K562 (cell line): ENCODE data around the gene SEZ6L. TPM values are rescaled to one million over a fixed set of nuclear protein-coding genes. Genes with fewer than 3 reads are reported as not detected.

Experiments
- ATAC-seq: fragments of 200-7000 bp; cut with Tn5 transposase; 3 replicates; pipeline ENCODE4 v1.9.1; 2020; ENCODE audit warnings: moderate library complexity
- BruUV-seq: library from RNA; stranded (reverse); fragments of 400-500 nt; replicated peaks from 2 replicates; lab custom pipeline; 2021; lab: Mats Ljungman, UMichigan
- CTCF ChIA-PET: fragments of 300-600 bp; formaldehyde crosslinking; extraction: SDS; loops from one replicate; lab custom pipeline; 2021; ENCODE audit warnings: low intra/inter-chr PET ratio; lab: Yijun Ruan, JAX
- POLR2A ChIA-PET: fragments of 300-600, 350-650 bp; sonication (Branson Sonifier 250); formaldehyde crosslinking; extraction: SDS; loops from one replicate; lab custom pipeline; 2021; ENCODE audit warnings: antibody characterized with exemption, inconsistent platforms; lab: Yijun Ruan, JAX
- DNase-seq, 4 experiments: peaks; one replicate each; pipeline versions ENCODE4 v3.0.0 to v3.0.0-alpha.2; 2011 to 2018; ENCODE audit warnings: low spot score in 3 of 4, mixed read lengths in 3 of 4; ENCODE audit errors: extremely low read depth in 1 of 4
- FAIRE-seq: peaks from 2 replicates; lab custom pipeline; 2011; peaks lifted over from hg19 to GRCh38; lab: Jason Lieb, UNC
- H2AFZ ChIP-seq: 2 replicates; pipeline ENCODE4 v1.6.0; 2011; ENCODE audit warnings: low read depth, low read length, control low read depth, inconsistent platforms
- H3K27ac ChIP-seq: fragments of 200-600 bp; 3 replicates; pipeline ENCODE4 v1.8.0; 2011; ENCODE audit warnings: low read depth, mild to moderate bottlenecking, control low read depth, inconsistent platforms, low read length, moderate library complexity, mixed read lengths; ENCODE audit errors: extremely low read depth
- H3K27me3 ChIP-seq, 2 experiments: fragments of 300-600 bp in 1 of 2; 2 replicates in 1 of 2; 3 replicates in 1 of 2; pipeline versions ENCODE4 v1.6.0 to v1.8.0; 2011; ENCODE audit warnings: inconsistent platforms in 2 of 2, low read length in 2 of 2, mild to moderate bottlenecking in 1 of 2, mixed read lengths in 1 of 2, moderate library complexity in 1 of 2; ENCODE audit not compliant: control insufficient read depth in 2 of 2, insufficient read depth in 2 of 2
- H3K36me3 ChIP-seq: fragments of 300-600 bp; 3 replicates; pipeline ENCODE4 v1.8.0; 2011; ENCODE audit warnings: mild to moderate bottlenecking, low read length, inconsistent platforms; ENCODE audit not compliant: control insufficient read depth, insufficient read depth
- H3K4me1 ChIP-seq, 2 experiments: fragments of 200-600 bp in 1 of 2; replicated peaks in 1 of 2; 2 replicates in 1 of 2; 3 replicates in 1 of 2; pipeline versions ENCODE4 v1.5.1 to v1.8.0; 2011; ENCODE audit warnings: inconsistent platforms in 2 of 2, low read length in 2 of 2, mild to moderate bottlenecking in 1 of 2, mixed read lengths in 1 of 2, moderate library complexity in 1 of 2; ENCODE audit not compliant: control insufficient read depth in 2 of 2, insufficient read depth in 2 of 2
- H3K4me2 ChIP-seq: 2 replicates; pipeline ENCODE4 v1.6.1; 2011; ENCODE audit warnings: low read length, control low read depth, inconsistent platforms, mixed read lengths; ENCODE audit not compliant: insufficient read depth
- H3K4me3 ChIP-seq: fragments of 200-600 bp; sonication (generic), shearing (Covaris generic); 2 replicates; pipeline ENCODE4 v1.5.1; 2016; ENCODE audit warnings: control low read depth, inconsistent platforms
- H3K79me2 ChIP-seq: fragments of 200-600 bp; 3 replicates; pipeline ENCODE4 v1.8.0; 2011; ENCODE audit warnings: low read length, inconsistent platforms; ENCODE audit not compliant: control insufficient read depth, insufficient read depth
- H3K9ac ChIP-seq, 2 experiments: 2 replicates each; pipeline versions ENCODE4 v1.6.0 to v1.6.1; 2011; ENCODE audit warnings: low read depth in 2 of 2, low read length in 2 of 2, control low read depth in 1 of 2, inconsistent platforms in 1 of 2, mild to moderate bottlenecking in 1 of 2, mixed read lengths in 1 of 2; ENCODE audit not compliant: insufficient read depth in 1 of 2
- H3K9me1 ChIP-seq: one replicate; pipeline ENCODE4 v1.6.0; 2011; ENCODE audit warnings: inconsistent platforms, mild to moderate bottlenecking, low read length, moderate library complexity; ENCODE audit not compliant: control insufficient read depth, insufficient read depth
- H3K9me3 ChIP-seq: replicated peaks from 2 replicates; pipeline ENCODE4 v1.5.1; 2011; ENCODE audit warnings: low read depth, low read length, inconsistent platforms; ENCODE audit not compliant: control insufficient read depth, insufficient read depth
- H4K20me1 ChIP-seq: replicated peaks from 2 replicates; pipeline ENCODE4 v1.6.1; 2011; ENCODE audit warnings: low read length, inconsistent platforms, mixed read lengths; ENCODE audit not compliant: control insufficient read depth, insufficient read depth
- ARID1B ChIP-seq: fragments of 450-650 bp; IDR thresholded peaks from 2 replicates; pipeline ENCODE4 v1.6.1; 2016; ENCODE audit warnings: antibody characterized with exemption, mild to moderate bottlenecking, inconsistent platforms
- CBX3 ChIP-seq, 2 experiments: IDR thresholded peaks; 1 replicate in 1 of 2; 2 replicates in 1 of 2; pipeline ENCODE4 v1.6.1; 2012; ENCODE audit warnings: inconsistent platforms in 2 of 2, low read length in 2 of 2, borderline replicate concordance in 1 of 2, control low read depth in 1 of 2
- CTBP1 ChIP-seq: fragments of 450-650 bp; IDR thresholded peaks from 2 replicates; pipeline ENCODE4 v1.6.1; 2016; ENCODE audit warnings: borderline replicate concordance
- ZKSCAN1 ChIP-seq: fragments of 150-350 bp; IDR thresholded peaks from 2 replicates; pipeline ENCODE4 v1.6.1; 2016; ENCODE audit warnings: low read depth, low read length
- ZNF76 ChIP-seq: fragments of 250-450 bp; sonication (Bioruptor Pico); IDR thresholded peaks from 2 replicates; pipeline ENCODE4 v1.4.0; 2020; ENCODE audit warnings: mild to moderate bottlenecking, moderate library complexity, borderline replicate concordance
- WGBS: fragments of 100-300 bp; shearing (Covaris generic); methylation state at CpG from one replicate; pipeline ENCODE4 v1.1.6; 2016; ENCODE audit warnings: low coverage, mixed read lengths; ENCODE audit not compliant: insufficient coverage; ENCODE audit errors: missing lambda C conversion rate; 5-methylcytosine and 5-hydroxymethylcytosine counted together
- in situ Hi-C: fragments of 300-500 bp; cut with MboI; formaldehyde crosslinking; loops from 4 replicates; pipeline ENCODE4 v1.15.0; 2018; ENCODE audit warnings: inconsistent platforms, mixed read lengths
- intact Hi-C: fragments of 100-400 bp; cut with micrococcal nuclease; formaldehyde crosslinking; loops from 2 replicates; pipeline ENCODE4 v1.14.2; 2022
- polyA plus RNA-seq, 8 experiments: library from polyadenylated mRNA; depleted of rRNA in 4 of 8; stranded (reverse) in 5 of 8; unstranded in 3 of 8; fragments of >200 nt; fragmentation: Nextera tagmentation in 2 of 8; fragmentation: Illumina TruSeq in 1 of 8; extraction: Ambion mirVana in 2 of 8; extraction: Trizol in 1 of 8; gene quantifications; 2 replicates each; pipeline versions ENCODE4 v1.2.1 to v1.2.3, GENCODE V29; 2011 to 2014; ENCODE audit warnings: inconsistent platforms in 1 of 8, missing spikeins in 1 of 8
- total RNA-seq, 7 experiments: library from RNA; depleted of rRNA in 6 of 7; stranded (reverse); fragments of >200 nt in 6 of 7; fragmentation: Illumina TruSeq in 2 of 7; extraction: Trizol in 2 of 7; gene quantifications; 2 replicates each; pipeline versions ENCODE4 v1.2.1 to v1.2.3, GENCODE V29; 2011 to 2021; ENCODE audit warnings: low replicate concordance in 1 of 7
- TF ChIP-seq, protein P1 (sequence below), 2 experiments: fragments of 450-650 bp in 1 of 2; sonication (generic) in 1 of 2; formaldehyde crosslinking; conservative IDR thresholded peaks; 2 replicates each; pipeline versions ENCODE4 v1.4.0 to v1.8.1; 2020 to 2022; ENCODE audit warnings: mild to moderate bottlenecking in 1 of 2, missing genetic modification reagents in 1 of 2

Gene SEZ6L
- total and polyA plus RNA-seq, 9 of the 15 experiments (the other 6 are each of a cell fraction or from before 2014, with no cell fraction given): not detected

DNA sequence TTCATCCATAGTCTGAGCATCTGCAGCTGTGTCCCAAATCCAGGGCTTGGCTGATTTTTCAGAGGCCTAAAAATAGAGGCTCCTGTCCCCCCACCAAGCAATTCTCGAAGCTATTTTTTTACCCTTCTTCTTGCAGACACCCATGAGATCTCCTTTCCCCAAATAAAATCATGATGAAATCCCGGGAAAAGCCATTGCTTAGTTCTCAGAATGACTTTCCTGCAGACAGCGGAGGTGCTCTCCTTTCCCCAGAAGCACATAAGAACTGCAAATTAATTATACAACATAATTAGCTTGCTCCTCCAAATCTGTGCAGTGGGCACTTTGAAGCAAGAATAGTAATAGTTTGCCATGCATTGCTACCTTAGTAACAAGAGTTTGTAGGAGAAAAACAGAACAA lies 176.2 kb downstream of the SEZ6L start:
- CTCF ChIA-PET: no interaction called here
- 0% methylated on average over 3 of the region's 3 CpGs for WGBS
- no peak overlapping the region for H3K4me2 ChIP-seq
- intact Hi-C loops (no loop called here), in situ Hi-C loops (loop anchor here (25.0 kb wide), 1 partner anchor 1133 kb away; the partner anchor contains the start of gene CRYBB2)
- no peaks in the 10 kb centered on the region for H3K9me3 ChIP-seq
- no peak overlapping the region for H2AFZ ChIP-seq
- TF ChIP-seq, protein P1, sequence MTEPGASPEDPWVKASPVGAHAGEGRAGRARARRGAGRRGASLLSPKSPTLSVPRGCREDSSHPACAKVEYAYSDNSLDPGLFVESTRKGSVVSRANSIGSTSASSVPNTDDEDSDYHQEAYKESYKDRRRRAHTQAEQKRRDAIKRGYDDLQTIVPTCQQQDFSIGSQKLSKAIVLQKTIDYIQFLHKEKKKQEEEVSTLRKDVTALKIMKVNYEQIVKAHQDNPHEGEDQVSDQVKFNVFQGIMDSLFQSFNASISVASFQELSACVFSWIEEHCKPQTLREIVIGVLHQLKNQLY (CRISPR knock-in tag; conservative IDR thresholded peaks at IDR 0.05): no peak
- no peak for TF ChIP-seq ARID1B
- TF ChIP-seq CTBP1: no peak
- no peak for TF ChIP-seq CBX3 (IDR thresholded peaks at IDR 0.05; ENCODE audit: borderline replicate concordance in 1 of 2, low read length in 2 of 2)
- no peak for TF ChIP-seq ZNF76 (CRISPR knock-in tag)
- TF ChIP-seq ZKSCAN1: no peak
- H3K9me1 ChIP-seq: no peaks in the 10 kb centered on the region
- POLR2A ChIA-PET: no interaction called here
- no peak overlapping the region for H3K27ac ChIP-seq
- H4K20me1 ChIP-seq: no peaks in the 10 kb centered on the region
- H3K27me3 ChIP-seq: peaks cover 2 to 14% of the 10 kb centered on the region in 2 experiments; a peak in 3 of 5 replicates
- H3K9ac ChIP-seq: no peak overlapping the region
- no peaks in the 10 kb centered on the region for H3K79me2 ChIP-seq
- ATAC-seq (no peak), FAIRE-seq (no peak), DNase-seq (no peak)
- no peaks in the 10 kb centered on the region for H3K36me3 ChIP-seq
- BruUV-seq: no TSS peak
- no peak overlapping the region for H3K4me3 ChIP-seq
- H3K4me1 ChIP-seq: no peaks in the 10 kb centered on the region
